DOHH2 (cell line): Measurements from ENCODE around the gene FBXO2.

Experiments used
- CTCF ChIP-seq: fragments of 200-600 bp; sonication (generic); IDR thresholded peaks from one replicate; pipeline ENCODE4 v1.5.1; 2014; ENCODE audit warnings: antibody characterized with exemption, mild to moderate bottlenecking, low read depth, low read length; ENCODE audit not compliant: poor library complexity, severe bottlenecking
- EZH2phosphoT487 ChIP-seq: fragments of 200-600 bp; sonication (generic); IDR thresholded peaks from 2 replicates; pipeline ENCODE4 v1.6.1; 2017; ENCODE audit warnings: borderline replicate concordance, mild to moderate bottlenecking, antibody characterized with exemption, low read length, moderate library complexity, mixed read lengths

DNA sequence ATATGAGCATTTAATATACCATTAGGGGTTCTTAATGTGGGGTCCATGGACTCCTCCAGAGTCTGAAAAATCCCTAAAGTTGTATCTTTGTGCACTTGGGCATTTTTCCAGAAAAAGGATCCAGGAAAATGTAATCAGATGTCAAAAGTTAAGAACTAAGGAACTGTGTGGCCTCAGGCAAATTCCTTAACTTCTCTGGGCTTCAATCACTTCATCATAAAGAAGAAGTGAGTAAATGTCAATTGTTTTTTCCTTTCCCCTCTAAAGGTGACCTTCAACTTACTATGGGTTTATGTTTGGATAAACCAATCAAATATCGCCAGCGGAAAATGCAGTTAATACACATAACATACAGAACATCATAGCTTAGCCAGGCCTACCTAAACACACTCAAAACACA lies 24.2 kb upstream of the FBXO2 start:
- TF ChIP-seq CTCF (no peak), EZH2phosphoT487 (no peak)
